DMS114 treated with DMSO at 0.1 percent for 48 hours (cell line): Measurements from ENCODE around the gene TMEM266.
A peak's percentile ranks its signal among the peaks of the same experiment; 100 is the strongest.

Experiments used
- DNase-seq: peaks from one replicate; lab custom pipeline; 2025; ENCODE audit not compliant: unreplicated experiment; lab: John Stamatoyannopoulos, UW

The TMEM266 gene

DNA sequence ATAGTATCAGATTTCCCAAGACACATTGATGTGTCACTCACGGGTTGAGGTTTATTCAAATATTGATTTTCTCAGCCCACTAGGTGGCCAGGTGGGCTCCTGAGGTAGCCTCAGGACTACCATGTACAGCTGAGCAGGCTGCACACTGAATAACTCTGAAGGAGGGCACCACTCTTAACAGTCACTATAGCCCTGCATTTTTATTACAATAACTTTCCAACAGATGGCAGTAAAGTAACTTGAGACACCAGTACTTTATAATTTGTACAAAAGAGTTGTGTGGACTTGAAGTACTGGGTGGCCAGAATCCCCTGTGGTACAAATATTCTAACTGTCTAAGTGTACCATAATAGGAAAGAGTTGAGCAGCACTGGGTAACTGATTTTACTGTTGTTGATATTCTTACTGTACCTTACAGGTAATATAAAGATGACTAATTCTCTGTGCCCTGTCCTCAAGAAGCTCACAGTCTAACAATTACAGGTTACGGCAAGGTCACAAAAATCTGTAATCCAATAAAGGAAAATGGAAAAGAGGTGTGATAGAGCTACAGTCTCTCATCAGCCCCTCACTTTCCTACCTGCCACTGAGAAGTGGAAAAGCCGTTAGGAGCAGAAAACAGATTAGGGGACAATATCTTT, 175.5 kb downstream of the TMEM266 start:
- peak; percentile 74 for DNase-seq

DNA sequence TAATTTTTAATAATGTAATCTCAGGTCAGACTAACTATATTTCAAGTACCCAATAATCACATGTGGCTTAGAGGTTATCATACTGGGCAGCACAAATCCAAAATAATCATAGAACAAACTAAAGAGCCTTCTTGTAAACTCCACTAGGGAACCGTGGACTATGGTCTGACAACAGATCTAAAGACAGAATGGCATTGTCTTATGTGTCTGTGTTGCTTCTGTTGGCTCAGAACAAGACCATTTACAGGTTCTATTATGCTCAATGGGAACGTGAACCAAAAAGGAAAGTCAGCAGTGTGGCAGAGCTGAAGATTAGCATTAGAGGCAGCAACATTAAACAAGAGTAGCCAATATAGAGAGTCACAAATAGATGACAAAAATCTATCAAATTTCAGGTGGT, 176.6 kb downstream of the TMEM266 start:
- DNase-seq: no peak

DNA sequence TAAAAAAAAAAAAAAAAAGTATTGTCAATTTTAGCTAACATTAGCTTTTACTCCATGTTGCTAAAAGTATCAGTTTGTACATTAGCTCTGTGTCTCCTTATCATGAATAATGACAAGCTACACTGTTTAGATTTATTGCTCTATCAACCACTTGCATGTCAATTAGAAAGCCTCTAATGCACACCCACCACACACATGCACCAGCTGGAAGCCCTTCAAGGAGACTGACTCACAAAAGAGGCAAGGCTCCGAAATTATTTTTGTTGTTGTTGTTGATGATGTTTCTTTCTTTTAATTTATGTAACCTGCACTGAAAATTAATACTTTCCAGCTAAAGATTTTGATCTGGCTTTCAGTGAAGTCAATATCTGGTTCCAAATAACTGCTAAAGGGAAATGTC, 180.0 kb downstream of the TMEM266 start:
- DNase-seq: no peak

DNA sequence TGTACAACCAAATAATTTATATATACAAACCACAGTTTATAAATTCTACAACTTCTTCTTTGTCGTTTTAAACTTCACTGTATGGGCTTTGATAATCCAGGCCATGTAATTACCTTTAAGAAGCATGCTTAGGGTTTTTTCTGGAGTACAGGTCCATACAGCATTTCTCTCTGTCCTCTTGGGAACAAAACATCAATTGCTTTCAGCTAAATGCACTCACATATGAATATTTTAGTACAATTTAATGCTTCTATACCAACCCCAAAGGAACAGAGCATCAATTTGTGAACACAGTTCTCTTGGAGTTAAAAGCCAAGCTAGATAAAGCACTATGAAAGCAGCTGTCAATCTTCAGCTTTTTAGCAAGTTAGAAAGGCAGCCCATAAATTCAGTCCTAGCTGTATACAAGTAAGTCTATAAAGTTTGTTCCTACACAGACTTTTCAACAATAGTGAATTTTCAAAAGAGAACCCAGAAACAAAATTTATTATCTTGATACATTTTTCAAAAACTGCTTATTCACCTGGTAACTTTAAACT, 185.4 kb downstream of the TMEM266 start:
- no peak for DNase-seq

DNA sequence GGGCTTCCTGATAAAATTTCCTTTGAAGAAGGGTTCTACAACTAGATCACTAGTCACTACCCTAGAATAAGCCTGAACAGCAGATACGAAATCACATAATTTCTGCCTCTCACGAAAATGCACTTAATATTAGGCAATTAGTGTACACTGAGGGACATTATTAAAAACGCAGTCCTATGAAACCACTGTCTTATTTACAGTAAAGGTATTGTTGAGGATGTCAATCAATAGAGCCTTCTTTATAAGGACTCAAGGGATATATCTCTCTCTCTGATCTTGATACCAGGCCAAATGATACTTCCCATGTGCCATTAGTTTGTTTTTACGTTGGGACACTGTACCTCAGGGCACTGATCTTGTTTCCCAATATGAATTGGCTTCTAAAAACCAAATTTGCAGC, 191.9 kb downstream of the TMEM266 start:
- no peak for DNase-seq

DNA sequence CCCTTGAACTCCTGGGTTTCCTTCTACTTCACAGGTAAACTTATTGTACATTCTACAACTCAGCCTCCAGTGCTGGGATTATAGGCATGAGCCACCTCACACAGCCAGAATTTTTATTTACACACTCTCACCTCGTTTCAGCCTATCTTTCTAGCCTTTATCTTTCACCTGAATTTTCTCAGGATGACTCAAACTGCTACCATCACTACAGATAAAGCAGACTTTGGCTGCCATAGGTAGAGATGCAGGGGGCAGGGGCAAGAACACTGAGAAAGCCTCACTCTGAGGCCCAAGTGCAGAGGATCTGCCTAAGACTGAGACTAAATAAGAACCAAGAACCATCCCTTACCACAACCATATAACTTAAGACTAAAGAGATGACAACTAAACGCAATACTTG, 192.5 kb downstream of the TMEM266 start:
- DNase-seq: no peak

DNA sequence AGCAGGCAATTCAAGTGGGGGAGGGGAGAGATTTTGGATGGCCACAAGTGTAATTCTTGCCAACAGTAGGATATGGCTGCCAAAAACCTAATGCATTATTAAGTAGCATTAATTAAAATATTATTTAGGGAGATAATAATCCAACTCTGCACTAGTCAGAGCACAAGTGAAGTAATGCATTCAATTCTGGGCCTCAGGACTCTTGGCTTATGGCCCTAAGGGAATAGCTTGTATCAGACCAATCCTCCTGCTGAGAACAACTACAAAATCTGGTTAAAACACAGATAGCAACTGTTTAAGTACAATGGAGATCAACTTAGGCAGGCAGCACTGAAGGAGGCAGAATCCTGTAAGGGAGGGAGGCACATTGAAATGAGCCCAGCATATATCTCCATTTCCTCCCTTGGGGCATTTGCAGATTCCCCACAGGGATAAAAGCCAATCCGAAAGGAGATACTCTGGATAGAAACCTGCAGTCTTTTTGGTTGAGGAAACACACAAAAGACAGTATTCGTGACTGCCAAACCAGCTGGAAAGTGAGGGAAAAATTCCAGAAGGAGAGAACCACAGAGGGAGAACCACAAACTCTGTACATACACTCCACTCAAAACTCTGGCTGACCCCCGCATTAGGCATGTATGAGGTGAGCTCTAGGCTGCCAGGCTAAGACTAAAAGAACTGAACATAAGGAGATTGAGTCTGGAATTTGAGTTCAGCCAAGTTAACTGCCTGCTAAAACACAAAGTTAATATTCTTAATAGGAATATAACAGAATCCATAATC, 194.1 kb downstream of the TMEM266 start:
- no peak for DNase-seq
